ENCODE results near the gene PHKG1. TPM values are rescaled to one million over a fixed set of nuclear protein-coding genes. Genes with fewer than 3 reads are reported as not detected.
A peak's percentile ranks its signal among the peaks of the same experiment; 100 is the strongest.
"Not testable (repeated sequence)": the region's sequence is repeated elsewhere in the genome, so short reads cannot be mapped to it uniquely, and the experiment has no call there.

The PHKG1 gene
- total RNA-seq, 2 donors from 2014 or later, result not detected

GRCh38 chr7:56097700-56098099, 4.9 kb upstream of the PHKG1 start:
- H3K4me3 ChIP-seq, result no peak overlapping the region
- WGBS, 2 donors, result 24 to 32% methylated on average over 4 to 5 of the region's 5 CpGs
- no peak for TF ChIP-seq CTCF (IDR thresholded peaks at IDR 0.05)
- TF ChIP-seq POLR2A (IDR thresholded peaks at IDR 0.05), result no peak
- H3K27ac ChIP-seq, result peak overlapping the region; percentile 68 to 73 (median 71)
- peak; percentile 92 for ATAC-seq
- intact Hi-C loops (cut with DNase I), result no loop called here
- peak; percentile 65 to 81 (median 75) for DNase-seq
- peaks cover 11 to 18% of the 10 kb centered on the region in 2 donors for H3K36me3 ChIP-seq (replicated peaks in 1 of 2; ENCODE audit: insufficient read depth in 1 of 2, low read depth in 2 of 2)
- no peaks in the 10 kb centered on the region for H3K9me3 ChIP-seq
- peaks cover 25% of the 10 kb centered on the region for H3K4me1 ChIP-seq
- no peaks in the 10 kb centered on the region for H3K27me3 ChIP-seq

- DNase-seq; ATAC-seq; intact Hi-C loops (cut with DNase I); H3K4me3 ChIP-seq; H3K27me3 ChIP-seq; H3K36me3 ChIP-seq (replicated peaks in 1 of 2; ENCODE audit: insufficient read depth in 1 of 2, low read depth in 2 of 2); H3K9me3 ChIP-seq: not testable (repeated sequence)
- Histone ChIP-seq H3K4me1 (peaks cover 20% of the 10 kb centered on the region), H3K27ac (peak overlapping the region in 1 of 4 donors; percentile 59)
- WGBS, 2 donors, result 21 to 30% methylated on average over 5 to 6 of the region's 6 CpGs
These were observed 364 bp downstream of the PHKG1 start for GRCh38 chr7:56092388-56092787.

- Histone ChIP-seq H3K9me3 (no peaks in the 10 kb centered on the region), H3K27me3 (no peaks in the 10 kb centered on the region), H3K27ac (no peak overlapping the region), H3K4me3 (no peak overlapping the region), H3K36me3 (replicated peaks in 1 of 2; ENCODE audit: insufficient read depth in 1 of 2, low read depth in 2 of 2) (no peaks in the 10 kb centered on the region), H3K4me1 (peaks cover 14% of the 10 kb centered on the region)
- 86 to 94% methylated on average over 3 of the region's 3 CpGs for WGBS, 2 donors
- no peak for TF ChIP-seq POLR2A (IDR thresholded peaks at IDR 0.05)
- no peak for TF ChIP-seq CTCF (IDR thresholded peaks at IDR 0.05)
- intact Hi-C loops (cut with DNase I), result no loop called here
- ATAC-seq (no peak), DNase-seq (no peak)
These were observed 1.2 kb downstream of the PHKG1 start for GRCh38 chr7:56091591-56091990.

GRCh38 chr7:56087445-56087844, 5.3 kb downstream of the PHKG1 start:
- Histone ChIP-seq H3K4me3 (no peak overlapping the region), H3K4me1 (peaks cover 11% of the 10 kb centered on the region), H3K27ac (no peak overlapping the region), H3K36me3 (replicated peaks in 1 of 2; ENCODE audit: insufficient read depth in 1 of 2, low read depth in 2 of 2) (no peaks in the 10 kb centered on the region), H3K9me3 (no peaks in the 10 kb centered on the region), H3K27me3 (no peaks in the 10 kb centered on the region)
- TF ChIP-seq POLR2A (IDR thresholded peaks at IDR 0.05) (no peak), CTCF (IDR thresholded peaks at IDR 0.05) (no peak)
- DNase-seq (no peak), ATAC-seq (no peak)
- WGBS, 2 donors, result 87 to 89% methylated on average over 15 to 16 of the region's 16 CpGs
- intact Hi-C loops (cut with DNase I), result no loop called here

GRCh38 chr7:56086761-56087160, 6.0 kb downstream of the PHKG1 start:
- 89 to 100% methylated on average over 2 to 7 of the region's 7 CpGs for WGBS, 2 donors
- H3K27ac ChIP-seq, result no peak overlapping the region
- no peak overlapping the region for H3K4me3 ChIP-seq
- no peaks in the 10 kb centered on the region for H3K9me3 ChIP-seq
- H3K27me3 ChIP-seq, result no peaks in the 10 kb centered on the region
- DNase-seq (no peak), ATAC-seq (no peak)
- peaks cover 8% of the 10 kb centered on the region for H3K4me1 ChIP-seq
- intact Hi-C loops (cut with DNase I), result no loop called here
- no peaks in the 10 kb centered on the region for H3K36me3 ChIP-seq (replicated peaks in 1 of 2; ENCODE audit: insufficient read depth in 1 of 2, low read depth in 2 of 2)
- TF ChIP-seq POLR2A (IDR thresholded peaks at IDR 0.05), result no peak
- no peak for TF ChIP-seq CTCF (IDR thresholded peaks at IDR 0.05)

Data from body of pancreas (tissue), 4 donors.